RWPE2 (cell line): ENCODE measurements around the gene AXL.

Experiments used
- ATAC-seq: fragments of 200-7000 bp; cut with Tn5 transposase; 3 replicates; pipeline ENCODE4 v1.9.1; 2021; ENCODE audit warnings: low read depth
- DNase-seq: peaks from one replicate; pipeline ENCODE4 v3.0.0-alpha.2; 2020; ENCODE audit warnings: low spot score
- H3K27ac ChIP-seq: fragments of 450-650 bp; 2 replicates; pipeline ENCODE4 v1.5.1; 2017; ENCODE audit warnings: mild to moderate bottlenecking; ENCODE audit not compliant: poor library complexity, severe bottlenecking
- H3K27me3 ChIP-seq: fragments of 250-450 bp; sonication (Bioruptor Pico); 2 replicates; pipeline ENCODE4 v1.5.1; 2021; ENCODE audit warnings: mild to moderate bottlenecking, moderate library complexity; ENCODE audit not compliant: insufficient read depth, poor library complexity, severe bottlenecking
- H3K36me3 ChIP-seq: fragments of 250-450 bp; sonication (Bioruptor Pico); 2 replicates; pipeline ENCODE4 v1.5.1; 2020; ENCODE audit warnings: low read depth, mild to moderate bottlenecking, moderate library complexity
- H3K4me1 ChIP-seq: fragments of 250-450 bp; sonication (Bioruptor Pico); 2 replicates; pipeline ENCODE4 v1.5.1; 2021; ENCODE audit warnings: mild to moderate bottlenecking, moderate library complexity; ENCODE audit not compliant: insufficient read depth, poor library complexity, severe bottlenecking
- H3K4me3 ChIP-seq: fragments of 250-450 bp; sonication (Bioruptor Pico); 2 replicates; pipeline ENCODE4 v1.5.1; 2021; ENCODE audit warnings: mild to moderate bottlenecking, moderate library complexity; ENCODE audit not compliant: severe bottlenecking
- H3K9me3 ChIP-seq: fragments of 250-450 bp; sonication (Bioruptor Pico); 2 replicates; pipeline ENCODE4 v1.5.1; 2021; ENCODE audit warnings: mild to moderate bottlenecking, moderate library complexity; ENCODE audit not compliant: severe bottlenecking
- TF ChIP-seq, protein P1 (sequence below): fragments of 450-650 bp; IDR thresholded peaks from one replicate; pipeline ENCODE4 v1.5.1; 2017; ENCODE audit warnings: mild to moderate bottlenecking, moderate library complexity; ENCODE audit not compliant: poor library complexity, severe bottlenecking

Gene AXL

DNA sequence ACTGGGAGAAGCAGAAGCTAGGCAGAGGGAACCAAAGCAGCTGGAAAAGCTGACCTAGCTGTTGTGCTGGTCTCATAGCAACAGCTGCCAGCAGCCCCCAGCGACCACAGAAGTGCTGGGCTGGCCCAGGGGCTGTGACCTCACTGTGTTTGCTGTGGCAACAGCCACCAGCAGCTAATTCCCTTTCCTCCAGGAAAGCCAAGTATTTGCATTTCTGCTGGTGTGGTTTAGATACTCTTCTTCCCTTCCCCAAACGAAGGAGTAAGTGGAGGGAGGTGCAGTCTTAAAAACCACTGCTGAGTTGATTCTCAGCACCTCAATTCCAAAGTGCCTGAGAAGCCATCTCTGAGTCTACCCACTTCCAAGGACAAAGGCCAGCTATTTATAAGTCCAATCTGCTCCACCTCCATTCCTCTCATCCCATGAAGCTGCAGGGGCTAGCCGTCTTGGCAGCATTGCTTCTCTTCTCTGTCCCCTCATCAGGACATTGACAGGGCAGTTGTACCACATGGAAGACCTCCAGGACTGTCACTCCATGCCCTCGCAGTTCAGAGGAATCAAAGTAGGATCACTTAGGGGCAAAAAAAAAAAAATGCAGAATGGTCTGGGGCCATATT, 79.4 kb downstream of the AXL start:
- no peaks in the 10 kb centered on the region for H3K9me3 ChIP-seq
- H3K4me3 ChIP-seq = no peak overlapping the region
- ATAC-seq (no peak), DNase-seq (no peak)
- H3K27me3 ChIP-seq = no peaks in the 10 kb centered on the region
- H3K4me1 ChIP-seq = no peaks in the 10 kb centered on the region
- no peak overlapping the region for H3K27ac ChIP-seq
- TF ChIP-seq, protein P1, sequence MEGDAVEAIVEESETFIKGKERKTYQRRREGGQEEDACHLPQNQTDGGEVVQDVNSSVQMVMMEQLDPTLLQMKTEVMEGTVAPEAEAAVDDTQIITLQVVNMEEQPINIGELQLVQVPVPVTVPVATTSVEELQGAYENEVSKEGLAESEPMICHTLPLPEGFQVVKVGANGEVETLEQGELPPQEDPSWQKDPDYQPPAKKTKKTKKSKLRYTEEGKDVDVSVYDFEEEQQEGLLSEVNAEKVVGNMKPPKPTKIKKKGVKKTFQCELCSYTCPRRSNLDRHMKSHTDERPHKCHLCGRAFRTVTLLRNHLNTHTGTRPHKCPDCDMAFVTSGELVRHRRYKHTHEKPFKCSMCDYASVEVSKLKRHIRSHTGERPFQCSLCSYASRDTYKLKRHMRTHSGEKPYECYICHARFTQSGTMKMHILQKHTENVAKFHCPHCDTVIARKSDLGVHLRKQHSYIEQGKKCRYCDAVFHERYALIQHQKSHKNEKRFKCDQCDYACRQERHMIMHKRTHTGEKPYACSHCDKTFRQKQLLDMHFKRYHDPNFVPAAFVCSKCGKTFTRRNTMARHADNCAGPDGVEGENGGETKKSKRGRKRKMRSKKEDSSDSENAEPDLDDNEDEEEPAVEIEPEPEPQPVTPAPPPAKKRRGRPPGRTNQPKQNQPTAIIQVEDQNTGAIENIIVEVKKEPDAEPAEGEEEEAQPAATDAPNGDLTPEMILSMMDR = no peak
- peaks cover 97% of the 10 kb centered on the region for H3K36me3 ChIP-seq

DNA sequence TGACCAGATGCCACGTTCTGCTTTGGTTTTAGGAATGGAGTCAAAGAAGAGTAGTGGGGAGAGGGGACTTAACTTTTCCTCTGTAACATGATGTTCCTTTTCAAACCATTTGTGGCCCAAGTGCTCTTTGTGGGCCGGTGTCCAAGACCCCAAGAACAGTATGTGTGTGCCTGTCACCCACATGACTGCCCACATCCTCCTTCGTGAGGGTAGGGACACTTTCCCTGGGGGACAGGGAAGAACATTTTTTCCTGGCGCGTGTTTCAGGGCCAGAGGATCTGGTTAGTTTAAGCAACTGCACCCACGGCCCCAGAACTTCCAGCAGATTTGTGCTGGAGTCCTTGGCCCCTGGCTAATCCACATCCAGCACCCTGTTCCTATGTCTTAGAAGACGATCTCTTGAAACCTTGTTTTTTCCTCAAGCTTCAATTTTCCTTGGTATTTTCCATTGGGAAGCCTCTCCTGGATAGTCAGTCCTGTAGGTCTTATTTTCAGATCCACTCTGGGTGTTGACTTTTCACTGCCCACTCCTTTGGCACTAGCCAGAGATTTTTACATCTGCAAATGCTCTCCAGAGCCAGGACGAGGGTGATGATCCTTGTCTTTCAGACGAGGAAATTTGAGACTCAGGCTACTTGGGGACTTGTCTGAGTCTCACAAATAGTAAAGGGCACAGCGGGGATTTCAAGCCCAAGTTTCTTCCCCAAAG, 80.2 kb downstream of the AXL start:
- Histone ChIP-seq H3K4me3 (no peak overlapping the region), H3K36me3 (peaks cover 97% of the 10 kb centered on the region), H3K27me3 (no peaks in the 10 kb centered on the region), H3K9me3 (no peaks in the 10 kb centered on the region), H3K27ac (no peak overlapping the region), H3K4me1 (no peaks in the 10 kb centered on the region)
- DNase-seq (no peak), ATAC-seq (no peak)
- TF ChIP-seq, protein P1 = no peak

DNA sequence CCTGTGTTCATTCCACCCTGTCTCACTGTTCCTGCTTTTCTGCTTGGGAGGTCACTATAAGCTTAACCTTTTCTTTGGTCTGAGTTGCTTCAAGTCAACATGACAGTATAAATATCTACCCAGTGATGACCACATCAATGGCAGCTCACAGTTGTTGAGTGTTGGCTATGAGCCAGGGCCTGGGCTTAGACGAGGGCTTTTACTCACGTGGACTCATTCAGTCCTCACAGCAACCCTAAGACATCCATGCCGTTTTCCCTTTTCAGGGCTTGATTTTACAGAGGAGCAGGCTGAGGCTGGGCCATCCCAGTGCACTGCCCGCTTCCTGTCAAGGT, 80.7 kb downstream of the AXL start:
- Histone ChIP-seq H3K36me3 (peaks cover 97% of the 10 kb centered on the region), H3K27me3 (no peaks in the 10 kb centered on the region), H3K4me3 (no peak overlapping the region), H3K9me3 (no peaks in the 10 kb centered on the region), H3K27ac (no peak overlapping the region), H3K4me1 (no peaks in the 10 kb centered on the region)
- ATAC-seq (no peak; the same call in 2 of the 3 replicates), DNase-seq (no peak)
- TF ChIP-seq, protein P1 = no peak

DNA sequence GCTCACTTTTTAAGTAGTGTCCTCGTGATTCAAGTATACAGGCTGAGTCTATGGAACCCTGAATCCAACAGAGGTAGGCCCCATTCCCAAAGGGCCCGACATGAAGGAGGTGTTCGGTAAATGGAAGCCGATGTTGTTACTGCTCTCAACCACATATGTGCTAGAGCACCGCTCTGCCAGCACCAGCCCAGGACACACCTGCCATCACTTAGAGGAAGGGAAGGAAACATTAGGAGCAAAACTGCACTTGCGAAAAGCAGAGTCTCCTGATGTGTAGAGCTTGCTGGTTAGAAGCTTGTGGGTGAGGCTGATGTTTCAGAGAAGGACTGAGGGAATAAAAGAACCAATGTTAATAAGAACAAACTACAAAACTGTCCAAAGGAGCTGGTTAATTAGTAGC, 81.5 kb downstream of the AXL start:
- DNase-seq (no peak), ATAC-seq (no peak)
- H3K36me3 ChIP-seq = peaks cover 96% of the 10 kb centered on the region
- no peaks in the 10 kb centered on the region for H3K9me3 ChIP-seq
- H3K27me3 ChIP-seq = no peaks in the 10 kb centered on the region
- no peaks in the 10 kb centered on the region for H3K4me1 ChIP-seq
- no peak overlapping the region for H3K4me3 ChIP-seq
- TF ChIP-seq, protein P1 = no peak
- no peak overlapping the region for H3K27ac ChIP-seq
